ENCODE measurements around the gene ATG16L2.
"Not testable (repeated sequence)": the region's sequence is repeated elsewhere in the genome, so short reads cannot be mapped to it uniquely, and the experiment has no call there.

ATG16L2 gene

GRCh38 chr11:72856065-72856464 lies 41.9 kb downstream of the ATG16L2 start:
- no peak for DNase-seq

- no peak for DNase-seq
These were observed 42.5 kb downstream of the ATG16L2 start for GRCh38 chr11:72856551-72857345.

DNA sequence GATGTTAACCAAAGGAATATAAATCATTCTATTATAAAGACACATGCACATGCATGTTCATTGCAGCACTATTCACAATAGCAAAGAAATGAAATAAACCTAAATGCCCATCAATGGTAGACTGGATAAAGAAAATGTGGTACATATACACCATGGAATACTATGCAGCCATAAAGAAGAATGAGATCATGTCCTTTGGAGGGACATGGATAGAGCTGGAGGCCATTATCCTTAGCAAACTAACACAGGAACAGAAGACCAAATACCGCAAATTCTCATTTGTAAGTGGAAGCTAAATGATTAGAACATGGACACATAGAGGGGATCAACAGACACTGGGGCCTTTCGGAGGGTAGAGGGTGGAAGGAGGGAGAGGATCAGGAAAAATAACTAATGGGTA lies 44.1 kb downstream of the ATG16L2 start:
- DNase-seq, result not testable (repeated sequence)

DNA sequence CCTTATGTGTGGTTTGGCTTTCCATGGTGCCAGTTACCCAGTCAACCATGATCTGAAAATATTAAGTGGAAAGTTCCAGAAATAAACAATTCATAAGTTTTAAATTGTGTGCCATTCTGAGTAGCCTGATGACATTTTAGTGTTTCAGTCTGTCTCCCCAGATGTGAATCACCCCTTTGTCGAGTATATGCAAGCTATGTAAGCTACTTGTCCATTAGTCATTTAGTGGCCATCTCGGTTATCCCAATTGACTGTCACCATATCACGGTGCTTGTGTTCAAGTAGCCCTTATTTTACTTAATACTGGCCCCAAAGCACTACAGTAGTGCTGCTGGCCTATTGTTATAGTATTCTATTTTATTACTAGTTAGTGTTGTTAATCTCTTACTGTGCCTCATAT lies 44.9 kb downstream of the ATG16L2 start:
- no peak for DNase-seq

GRCh38 chr11:72860010-72860409 lies 45.8 kb downstream of the ATG16L2 start:
- no peak for DNase-seq

DNA sequence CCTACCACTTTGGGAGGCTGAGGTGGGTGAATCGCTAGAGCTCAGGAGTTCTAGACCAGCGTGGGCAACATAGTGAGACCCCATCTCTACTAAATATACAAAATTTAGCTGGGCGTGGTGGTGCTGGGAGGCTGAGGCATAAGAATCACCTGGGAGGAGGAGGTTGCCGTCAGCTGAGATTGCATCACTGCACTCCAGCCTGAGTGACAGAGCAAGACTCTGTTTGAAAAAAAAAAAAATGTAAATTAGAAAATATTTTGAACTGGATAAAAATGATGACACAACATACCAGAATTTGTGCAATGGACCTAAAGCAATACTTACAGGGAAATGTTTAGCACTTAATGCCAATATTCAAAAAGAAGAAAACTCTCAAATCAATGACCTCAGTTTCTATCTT lies 46.4 kb downstream of the ATG16L2 start:
- no peak for DNase-seq

DNA sequence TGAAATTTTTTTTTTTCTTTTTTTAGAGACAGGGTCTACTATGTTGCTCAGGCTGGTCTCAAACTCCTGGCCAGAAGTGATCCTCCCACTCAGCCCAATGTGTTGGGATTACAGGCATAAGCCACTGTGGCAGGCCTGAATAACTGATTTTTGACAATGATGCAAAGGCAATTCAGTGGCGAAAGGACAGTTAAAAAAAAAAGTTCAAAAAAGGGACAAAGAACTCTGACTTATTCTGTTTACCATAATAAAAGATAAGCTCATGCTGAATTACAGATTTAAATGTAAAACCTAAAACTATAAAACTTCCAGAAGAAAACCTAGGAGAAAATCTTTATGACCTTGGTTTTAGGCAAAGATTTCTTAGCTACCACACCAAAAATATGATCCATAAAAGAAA lies 48.9 kb downstream of the ATG16L2 start:
- DNase-seq, result no peak

GRCh38 chr11:72863916-72864315 lies 49.7 kb downstream of the ATG16L2 start:
- DNase-seq, result no peak

GRCh38 chr11:72864702-72865655 lies 50.8 kb downstream of the ATG16L2 start:
- no peak for DNase-seq

DNA sequence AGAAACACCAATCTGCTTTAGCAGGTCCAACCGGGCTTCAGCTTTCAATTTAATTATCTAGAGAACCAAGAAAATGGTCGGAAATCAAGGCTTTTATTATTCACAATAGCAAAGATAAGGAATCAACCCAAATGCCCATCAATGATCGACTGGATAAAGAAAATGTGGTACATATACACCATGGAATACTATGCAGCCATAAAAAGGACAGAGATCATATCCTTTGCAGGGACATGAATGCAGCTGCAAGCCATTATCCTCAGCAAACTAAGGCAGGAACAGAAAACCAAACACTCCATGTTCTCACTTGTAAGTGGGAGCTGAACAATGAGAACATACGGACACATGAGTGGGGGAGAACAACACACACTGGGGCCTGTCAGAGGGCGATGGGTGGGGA lies 53.8 kb downstream of the ATG16L2 start:
- no peak for DNase-seq

DNA sequence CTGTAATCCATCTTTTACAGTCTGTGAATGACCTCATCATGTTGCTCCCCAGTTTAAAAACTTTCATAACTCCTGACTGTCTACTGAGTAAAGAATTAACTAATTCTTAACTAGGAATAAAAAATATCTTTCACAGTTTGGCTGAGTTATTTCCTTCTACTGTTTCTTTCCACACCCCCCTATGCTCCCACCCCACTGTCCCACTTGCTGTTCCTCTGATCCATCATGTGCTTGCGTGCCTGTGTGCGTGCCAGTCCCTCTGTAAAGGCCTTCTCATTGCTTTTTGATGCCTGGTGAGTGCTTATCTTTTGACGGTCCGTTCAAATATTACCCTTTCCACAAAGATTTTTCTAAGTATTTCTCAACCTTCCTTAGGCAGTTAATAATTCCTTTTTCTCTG lies 55.6 kb downstream of the ATG16L2 start:
- no peak for DNase-seq

DNA sequence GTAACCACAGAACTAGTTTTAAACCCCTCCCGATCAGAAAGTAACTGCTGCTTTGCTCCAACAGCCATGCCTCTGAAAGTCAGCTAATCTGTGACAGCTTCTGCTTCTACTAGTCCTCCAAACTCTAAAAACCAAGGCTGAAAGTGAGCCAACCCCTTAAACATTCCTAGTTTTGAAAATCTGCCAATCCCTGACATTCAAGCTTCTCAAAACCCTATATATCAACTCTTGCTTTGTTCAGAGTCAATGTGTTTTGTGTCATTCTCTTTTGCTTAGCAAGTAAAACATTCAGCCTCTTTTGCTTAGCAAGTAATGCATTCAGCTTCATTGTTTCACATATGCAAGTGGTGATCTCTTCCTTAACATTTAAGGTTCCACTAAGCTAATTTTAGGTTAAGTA lies 56.9 kb downstream of the ATG16L2 start:
- DNase-seq, result no peak

- DNase-seq, result no peak
These were observed 57.8 kb downstream of the ATG16L2 start for GRCh38 chr11:72872012-72872411.

DNA sequence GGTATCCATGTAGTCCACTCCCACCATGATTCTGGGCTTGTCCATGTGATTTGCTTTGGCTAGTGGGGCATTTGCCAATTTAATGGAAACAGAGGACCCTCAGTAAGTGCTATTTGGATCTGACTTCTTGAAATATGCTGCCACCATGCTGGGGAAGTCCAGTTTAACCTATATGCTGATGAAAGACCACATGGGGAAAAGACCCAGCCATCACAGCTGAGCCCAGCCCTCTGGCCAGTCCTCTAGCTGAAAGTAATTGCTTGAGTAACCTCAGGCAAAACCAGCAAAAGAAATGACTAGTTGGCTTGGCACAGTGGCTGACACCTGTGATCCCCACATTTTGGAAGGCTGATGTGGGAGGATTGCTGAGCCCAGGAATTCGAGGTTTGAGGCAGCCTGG lies 61.5 kb downstream of the ATG16L2 start:
- no peak for DNase-seq

- DNase-seq, result no peak
These were observed 61.9 kb downstream of the ATG16L2 start for GRCh38 chr11:72876147-72876546.

Data from effector CD8-positive, alpha-beta T cell (primary cell).